A673 (cell line): ENCODE data around the gene LENEP.

Experiments
- CTCF ChIP-seq: fragments of 300-800, 200-600 bp; sonication (generic); conservative IDR thresholded peaks from 2 replicates; pipeline ENCODE4 v1.5.1; 2017; ENCODE audit warnings: low read depth, mild to moderate bottlenecking, antibody characterized with exemption, low read length, moderate library complexity, mixed read lengths
- EZH2 ChIP-seq: fragments of 200-600 bp; sonication (generic); IDR thresholded peaks from 2 replicates; pipeline ENCODE4 v1.6.1; 2017; ENCODE audit warnings: borderline replicate concordance, low read depth, mild to moderate bottlenecking, mixed read lengths, antibody characterized with exemption, low read length; ENCODE audit not compliant: poor library complexity, severe bottlenecking

GRCh38 chr1:154982897-154983648 is 10.3 kb upstream of the LENEP start, which contains the start of gene FLAD1:
- TF ChIP-seq CTCF (no peak), EZH2 (no peak)
